GM18870 (cell line): Measurements from ENCODE around the gene PHAX.
"Not testable (repeated sequence)": the region's sequence is repeated elsewhere in the genome, so short reads cannot be mapped to it uniquely, and the experiment has no call there.

Experiments
- ATAC-seq: cut with Tn5 transposase; IDR thresholded peaks from one replicate; pipeline ENCODE4 v1.9.1; 2021; ENCODE audit warnings: moderate library complexity; ENCODE audit not compliant: unreplicated experiment

PHAX gene

GRCh38 chr5:126603402-126603991 lies 2.8 kb downstream of the PHAX start:
- no peak for ATAC-seq

GRCh38 chr5:126605525-126605924 lies 4.8 kb downstream of the PHAX start:
- no peak for ATAC-seq

GRCh38 chr5:126610160-126610559 lies 9.4 kb downstream of the PHAX start:
- no peak for ATAC-seq

- no peak for ATAC-seq
These were observed 9.9 kb downstream of the PHAX start for GRCh38 chr5:126610616-126611015.

GRCh38 chr5:126613941-126614592 lies 13.3 kb downstream of the PHAX start:
- no peak for ATAC-seq

GRCh38 chr5:126615286-126615685 lies 14.5 kb downstream of the PHAX start:
- ATAC-seq = peak; percentile 96

GRCh38 chr5:126617603-126618002 lies 16.9 kb downstream of the PHAX start:
- not testable (repeated sequence) for ATAC-seq

GRCh38 chr5:126619781-126620180 lies 19.0 kb downstream of the PHAX start:
- no peak for ATAC-seq

GRCh38 chr5:126624534-126624933 lies 23.8 kb downstream of the PHAX start:
- no peak for ATAC-seq

- ATAC-seq = no peak
These were observed 27.4 kb downstream of the PHAX start for GRCh38 chr5:126628102-126628501.

GRCh38 chr5:126631920-126632319 lies 31.2 kb downstream of the PHAX start:
- no peak for ATAC-seq

- ATAC-seq = no peak
These were observed 32.8 kb downstream of the PHAX start for GRCh38 chr5:126633552-126633951.

- no peak for ATAC-seq
These were observed 34.8 kb downstream of the PHAX start for GRCh38 chr5:126635585-126635984.

GRCh38 chr5:126636956-126637355 lies 36.2 kb downstream of the PHAX start:
- no peak for ATAC-seq

GRCh38 chr5:126640866-126641265 lies 40.1 kb downstream of the PHAX start:
- peak; percentile 15 for ATAC-seq

GRCh38 chr5:126641387-126641786 lies 40.6 kb downstream of the PHAX start:
- ATAC-seq = peak; percentile 69

- ATAC-seq = no peak
These were observed 44.4 kb downstream of the PHAX start for GRCh38 chr5:126645132-126645531.

- ATAC-seq = no peak
These were observed 46.3 kb downstream of the PHAX start for GRCh38 chr5:126647071-126647470.

- ATAC-seq = no peak
These were observed 47.7 kb downstream of the PHAX start for GRCh38 chr5:126648471-126648870.

- ATAC-seq = not testable (repeated sequence)
These were observed 48.3 kb downstream of the PHAX start for GRCh38 chr5:126649057-126649456.

GRCh38 chr5:126649709-126650108 lies 49.0 kb downstream of the PHAX start:
- not testable (repeated sequence) for ATAC-seq

GRCh38 chr5:126650463-126650862 lies 49.7 kb downstream of the PHAX start:
- no peak for ATAC-seq
